HepG2 (cell line): Measurements from ENCODE around the gene NES. TPM values are rescaled to one million over a fixed set of nuclear protein-coding genes. Genes with fewer than 3 reads are reported as not detected.

Experiments
- ATAC-seq: fragments of 200-7000 bp; cut with Tn5 transposase; 3 replicates; pipeline ENCODE4 v1.9.1; 2020; ENCODE audit warnings: mild to moderate bottlenecking, moderate library complexity
- BruUV-seq: library from RNA; stranded (reverse); fragments of 400-500 nt; replicated peaks from 2 replicates; lab custom pipeline; 2021; lab: Mats Ljungman, UMichigan
- CTCF ChIA-PET: fragments of 300-600 bp; formaldehyde crosslinking; extraction: SDS; loops from one replicate; lab custom pipeline; 2021; ENCODE audit warnings: low total read pairs, inconsistent platforms, low intra/inter-chr PET ratio; lab: Yijun Ruan, JAX
- POLR2A ChIA-PET: fragments of 350-600 bp; sonication (Branson Sonifier 250); formaldehyde crosslinking; loops from one replicate; lab custom pipeline; 2020; ENCODE audit warnings: antibody characterized with exemption, inconsistent platforms; lab: Yijun Ruan, JAX
- DNase-seq: peaks from one replicate; pipeline ENCODE4 v3.0.0-alpha.2; 2015; ENCODE audit warnings: low spot score
- FAIRE-seq: peaks from 3 replicates; lab custom pipeline; 2011; peaks lifted over from hg19 to GRCh38; lab: Jason Lieb, UNC
- H2AFZ ChIP-seq: one replicate; pipeline ENCODE4 v1.6.1; 2011; ENCODE audit warnings: low read length, inconsistent platforms
- H3K27ac ChIP-seq: fragments of 300-600 bp; 3 replicates; pipeline ENCODE4 v1.8.0; 2011; ENCODE audit warnings: mixed run types, mild to moderate bottlenecking, mixed read lengths, low read length, inconsistent platforms; ENCODE audit not compliant: insufficient read depth; ENCODE audit errors: extremely low read length
- H3K27me3 ChIP-seq, 2 experiments: fragments of 200-600 bp in 1 of 2; 2 replicates in 1 of 2; 3 replicates in 1 of 2; pipeline versions ENCODE4 v1.6.0 to v1.8.0; 2011; ENCODE audit warnings: low read length in 2 of 2, mild to moderate bottlenecking in 2 of 2, moderate library complexity in 2 of 2, inconsistent platforms in 1 of 2; ENCODE audit not compliant: insufficient read depth in 2 of 2, control insufficient read depth in 1 of 2
- H3K36me3 ChIP-seq, 2 experiments: fragments of 200-600 bp in 1 of 2; replicated peaks in 1 of 2; 2 replicates in 1 of 2; 3 replicates in 1 of 2; pipeline versions ENCODE4 v1.5.1 to v1.8.0; 2011; ENCODE audit warnings: low read length in 2 of 2, inconsistent platforms in 1 of 2; ENCODE audit not compliant: insufficient read depth in 2 of 2, control insufficient read depth in 1 of 2
- H3K4me1 ChIP-seq: 2 replicates; pipeline ENCODE4 v1.5.1; 2012; ENCODE audit warnings: low read length, inconsistent platforms; ENCODE audit not compliant: insufficient read depth
- H3K4me2 ChIP-seq: 2 replicates; pipeline ENCODE4 v1.6.0; 2011; ENCODE audit warnings: low read depth, low read length, inconsistent platforms
- H3K4me3 ChIP-seq, 3 experiments: fragments of 200-600 bp in 1 of 3; sonication (generic), shearing (Covaris generic) in 1 of 3; replicated peaks in 1 of 3; 2 replicates each; pipeline ENCODE4 v1.5.1; 2011 to 2016; ENCODE audit warnings: low read length in 3 of 3, inconsistent platforms in 2 of 3, low read depth in 2 of 3, mild to moderate bottlenecking in 2 of 3, control low read depth in 1 of 3, mixed read lengths in 1 of 3; ENCODE audit not compliant: insufficient read depth in 1 of 3
- H3K79me2 ChIP-seq: one replicate; pipeline ENCODE4 v1.6.1; 2011; ENCODE audit warnings: low read length, inconsistent platforms; ENCODE audit not compliant: insufficient read depth
- H3K9ac ChIP-seq: 2 replicates; pipeline ENCODE4 v1.6.0; 2011; ENCODE audit warnings: mild to moderate bottlenecking, low read depth, low read length, inconsistent platforms; ENCODE audit not compliant: insufficient read depth
- H3K9me3 ChIP-seq: 2 replicates; pipeline ENCODE4 v1.5.1; 2012; ENCODE audit warnings: mild to moderate bottlenecking, low read length
- H4K20me1 ChIP-seq: 2 replicates; pipeline ENCODE4 v1.6.0; 2011; ENCODE audit warnings: inconsistent platforms, mild to moderate bottlenecking, low read length, moderate library complexity; ENCODE audit not compliant: insufficient read depth
- EP300 ChIP-seq, 3 experiments: sonication (generic) in 1 of 3; formaldehyde crosslinking in 1 of 3; IDR thresholded peaks; 2 replicates each; pipeline versions ENCODE4 v1.5.1 to v1.6.1; 2011 to 2020; ENCODE audit warnings: low read depth in 2 of 3, low read length in 2 of 3, borderline replicate concordance in 1 of 3, improper control_type of control experiment in 1 of 3, mild to moderate bottlenecking in 1 of 3, missing genetic modification reagents in 1 of 3, moderate library complexity in 1 of 3
- FOXC1 ChIP-seq: sonication (generic); formaldehyde crosslinking; IDR thresholded peaks from 2 replicates; pipeline ENCODE4 v1.8.0; 2022; ENCODE audit warnings: mild to moderate bottlenecking, missing genetic modification reagents, borderline replicate concordance
- KDM4B ChIP-seq: sonication (generic); formaldehyde crosslinking; IDR thresholded peaks from 2 replicates; pipeline ENCODE4 v1.4.0; 2020; ENCODE audit warnings: missing genetic modification reagents
- MTF2 ChIP-seq: sonication (generic); formaldehyde crosslinking; IDR thresholded peaks from 2 replicates; pipeline ENCODE4 v1.5.0; 2020; ENCODE audit warnings: missing genetic modification reagents, borderline replicate concordance
- NCOR1 ChIP-seq: fragments of 200-600 bp; sonication (generic); IDR thresholded peaks from 2 replicates; pipeline ENCODE4 v1.7.0; 2017; ENCODE audit warnings: antibody characterized with exemption, low read length, borderline replicate concordance
- NR2F6 ChIP-seq, 2 experiments: IDR thresholded peaks; 2 replicates each; pipeline ENCODE4 v1.6.1; 2016; ENCODE audit warnings: antibody characterized with exemption in 1 of 2, mild to moderate bottlenecking in 1 of 2
- REL ChIP-seq: sonication (generic); formaldehyde crosslinking; conservative IDR thresholded peaks from 2 replicates; pipeline ENCODE4 v1.8.0; 2022; ENCODE audit warnings: mild to moderate bottlenecking, missing genetic modification reagents, moderate library complexity
- SNAI1 ChIP-seq: sonication (generic); formaldehyde crosslinking; IDR thresholded peaks from 2 replicates; pipeline ENCODE4 v1.5.0; 2020; ENCODE audit warnings: mild to moderate bottlenecking, missing genetic modification reagents, borderline replicate concordance
- THAP9 ChIP-seq: sonication (generic); formaldehyde crosslinking; IDR thresholded peaks from 2 replicates; pipeline ENCODE4; 2020; ENCODE audit warnings: missing genetic modification reagents, mild to moderate bottlenecking, borderline replicate concordance
- THRA ChIP-seq: sonication (generic); formaldehyde crosslinking; IDR thresholded peaks from 2 replicates; pipeline ENCODE4 v1.4.0; 2020; ENCODE audit warnings: missing genetic modification reagents, borderline replicate concordance
- ZNF414 ChIP-seq: sonication (generic); formaldehyde crosslinking; IDR thresholded peaks from 2 replicates; pipeline ENCODE4 v1.5.0; 2020; ENCODE audit warnings: missing genetic modification reagents
- WGBS: methylation state at CpG from one replicate; pipeline ENCODE4 v1.1.6; 2017; ENCODE audit warnings: low lambda C conversion rate; 5-methylcytosine and 5-hydroxymethylcytosine counted together
- in situ Hi-C: cut with HindIII; loops from 2 replicates; pipeline ENCODE4 v1.10.0; 2017; ENCODE audit warnings: low pct_unique_long_range_greater_than_20kb; ENCODE audit not compliant: extremely low pct_ligation_motif_present
- intact Hi-C: fragments of 100-400 bp; cut with micrococcal nuclease; formaldehyde crosslinking; loops from one replicate; pipeline ENCODE4 v1.10.0; 2022; ENCODE audit not compliant: unreplicated experiment
- polyA plus RNA-seq, 8 experiments: library from polyadenylated mRNA; depleted of rRNA in 3 of 8; stranded (reverse) in 7 of 8; unstranded in 1 of 8; fragments of >200 nt; fragmentation: Illumina TruSeq in 4 of 8; extraction: Trizol in 4 of 8; gene quantifications; 2 replicates each; pipeline versions ENCODE4 v1.2.1 to v1.2.3, GENCODE V29; 2011 to 2016; ENCODE audit warnings: low read depth in 4 of 8, missing spikeins in 1 of 8, mixed read lengths in 1 of 8; ENCODE audit not compliant: insufficient read depth in 1 of 8
- total RNA-seq, 5 experiments: library from RNA; depleted of rRNA; stranded (reverse); fragments of >200 nt; fragmentation: Illumina TruSeq; extraction: Trizol; gene quantifications; 2 replicates each; pipeline ENCODE4 v1.2.3, GENCODE V29; 2016; ENCODE audit warnings: low read depth in 1 of 5
- TF ChIP-seq, protein P1 (sequence below): sonication (generic); formaldehyde crosslinking; IDR thresholded peaks from 2 replicates; pipeline ENCODE4 v1.5.0; 2020; ENCODE audit warnings: mild to moderate bottlenecking, missing genetic modification reagents, borderline replicate concordance

NES gene
- total and polyA plus RNA-seq, 2 of the 13 experiments (the other 11 are each of a cell fraction or from before 2014, with no cell fraction given) = 1.7 to 16.6 TPM

DNA sequence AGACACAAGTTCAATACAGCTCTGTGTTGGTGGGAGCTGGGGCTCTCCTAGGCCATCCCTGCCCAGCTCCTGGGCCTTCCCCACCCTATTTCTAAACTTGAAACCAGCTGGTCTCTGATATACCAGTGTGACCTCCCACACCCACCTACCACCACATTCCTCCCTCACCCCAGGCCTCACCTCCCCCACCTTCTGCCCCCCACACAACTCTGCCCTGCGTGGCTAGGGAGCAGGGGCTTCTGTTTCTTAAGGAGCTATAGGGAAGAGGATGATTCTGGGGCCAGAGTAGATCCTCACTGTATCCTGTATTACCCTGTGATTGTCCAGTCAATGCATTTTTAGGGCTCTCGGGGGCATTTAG lies 16.5 kb downstream of the NES start:
- DNase-seq (no peak), FAIRE-seq (no peak), ATAC-seq (peak; percentile 26)
- Histone ChIP-seq H3K79me2 (peaks cover 20% of the 10 kb centered on the region), H2AFZ (no peak overlapping the region), H3K27ac (peak overlapping the region; percentile 95), H3K4me2 (peak overlapping the region; percentile 95), H3K4me3 (peak overlapping the region; percentile 75 to 82 (median 80)), H3K36me3 (peaks cover 0 to 5% of the 10 kb centered on the region in 2 experiments; a peak in 1 of 5 replicates), H3K4me1 (peaks cover 80% of the 10 kb centered on the region), H3K9me3 (no peaks in the 10 kb centered on the region), H3K9ac (peak overlapping the region; percentile 94), H4K20me1 (peaks cover 41% of the 10 kb centered on the region), H3K27me3 (no peaks in the 10 kb centered on the region; a peak in 1 of 5 replicates)
- WGBS = 0% methylated on average over 2 of the region's 2 CpGs
- TSS peak; percentile 88 for BruUV-seq
- in situ Hi-C loops (no loop called here), intact Hi-C loops (loop anchor here (1.0 to 10.0 kb wide), 2 partner anchors 18 to 64 kb away; partner anchors contain the start of genes ISG20L2 and METTL25B)
- ChIA-PET CTCF (interaction anchor here (1.3 to 6.4 kb wide), 5 partner anchors 13 to 65 kb away, joined by 4 to 166 read pairs (median 9); partner anchors contain the start of gene NES), POLR2A (interaction anchor here (0.9 to 11.4 kb wide), 17 partner anchors 12 to 203 kb away, joined by 3 to 189 read pairs (median 6); partner anchors contain the start of genes CRABP2, HDGF, ISG20L2 and MEF2D)
- TF ChIP-seq SNAI1 (CRISPR knock-in tag) = peak; percentile 19; the same call in 1 of the 2 replicates
- no peak for TF ChIP-seq THRA (CRISPR knock-in tag)
- TF ChIP-seq, protein P1, sequence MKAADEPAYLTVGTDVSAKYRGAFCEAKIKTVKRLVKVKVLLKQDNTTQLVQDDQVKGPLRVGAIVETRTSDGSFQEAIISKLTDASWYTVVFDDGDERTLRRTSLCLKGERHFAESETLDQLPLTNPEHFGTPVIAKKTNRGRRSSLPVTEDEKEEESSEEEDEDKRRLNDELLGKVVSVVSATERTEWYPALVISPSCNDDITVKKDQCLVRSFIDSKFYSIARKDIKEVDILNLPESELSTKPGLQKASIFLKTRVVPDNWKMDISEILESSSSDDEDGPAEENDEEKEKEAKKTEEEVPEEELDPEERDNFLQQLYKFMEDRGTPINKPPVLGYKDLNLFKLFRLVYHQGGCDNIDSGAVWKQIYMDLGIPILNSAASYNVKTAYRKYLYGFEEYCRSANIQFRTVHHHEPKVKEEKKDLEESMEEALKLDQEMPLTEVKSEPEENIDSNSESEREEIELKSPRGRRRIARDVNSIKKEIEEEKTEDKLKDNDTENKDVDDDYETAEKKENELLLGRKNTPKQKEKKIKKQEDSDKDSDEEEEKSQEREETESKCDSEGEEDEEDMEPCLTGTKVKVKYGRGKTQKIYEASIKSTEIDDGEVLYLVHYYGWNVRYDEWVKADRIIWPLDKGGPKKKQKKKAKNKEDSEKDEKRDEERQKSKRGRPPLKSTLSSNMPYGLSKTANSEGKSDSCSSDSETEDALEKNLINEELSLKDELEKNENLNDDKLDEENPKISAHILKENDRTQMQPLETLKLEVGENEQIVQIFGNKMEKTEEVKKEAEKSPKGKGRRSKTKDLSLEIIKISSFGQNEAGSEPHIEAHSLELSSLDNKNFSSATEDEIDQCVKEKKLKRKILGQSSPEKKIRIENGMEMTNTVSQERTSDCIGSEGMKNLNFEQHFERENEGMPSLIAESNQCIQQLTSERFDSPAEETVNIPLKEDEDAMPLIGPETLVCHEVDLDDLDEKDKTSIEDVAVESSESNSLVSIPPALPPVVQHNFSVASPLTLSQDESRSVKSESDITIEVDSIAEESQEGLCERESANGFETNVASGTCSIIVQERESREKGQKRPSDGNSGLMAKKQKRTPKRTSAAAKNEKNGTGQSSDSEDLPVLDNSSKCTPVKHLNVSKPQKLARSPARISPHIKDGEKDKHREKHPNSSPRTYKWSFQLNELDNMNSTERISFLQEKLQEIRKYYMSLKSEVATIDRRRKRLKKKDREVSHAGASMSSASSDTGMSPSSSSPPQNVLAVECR = peak; percentile 5; the same call in 1 of the 2 replicates
- TF ChIP-seq MTF2 (CRISPR knock-in tag) = peak; percentile 62; the same call in 1 of the 2 replicates
- 0 out of 4 replicates have a peak, but pooled peaks of 1 of the 2 experiments have one; percentile 12 for TF ChIP-seq EP300 (IDR thresholded peaks at IDR 0.05; ENCODE audit: low read depth in 2 of 2, low read length in 2 of 2)
- no peak for TF ChIP-seq EP300 (CRISPR knock-in tag; IDR thresholded peaks at IDR 0.05; ENCODE audit: borderline replicate concordance)
- 0 out of 2 replicates have a peak, but pooled peaks have one; percentile 0 for TF ChIP-seq THAP9
- TF ChIP-seq KDM4B (CRISPR knock-in tag) = no peak
- 0 out of 2 replicates have a peak, but pooled peaks have one; percentile 12 for TF ChIP-seq FOXC1 (CRISPR knock-in tag)
- 0 out of 2 replicates have a peak, but pooled peaks have one; percentile 5 for TF ChIP-seq ZNF414 (CRISPR knock-in tag)
- no peak for TF ChIP-seq NR2F6 (IDR thresholded peaks at IDR 0.05)
- no peak for TF ChIP-seq NR2F6 (CRISPR knock-in tag; IDR thresholded peaks at IDR 0.05)
- 0 out of 2 replicates have a peak, but pooled peaks have one; percentile 44 for TF ChIP-seq REL (CRISPR knock-in tag)
- no peak for TF ChIP-seq NCOR1
